Measurements from ENCODE around the gene ULK1. TPM values are rescaled to one million over a fixed set of nuclear protein-coding genes. Genes with fewer than 3 reads are reported as not detected.
"Not testable (repeated sequence)": the region's sequence is repeated elsewhere in the genome, so short reads cannot be mapped to it uniquely, and the experiment has no call there.

The ULK1 gene
- polyA plus RNA-seq, 1 donor from 2014 or later = 19.0 TPM

DNA sequence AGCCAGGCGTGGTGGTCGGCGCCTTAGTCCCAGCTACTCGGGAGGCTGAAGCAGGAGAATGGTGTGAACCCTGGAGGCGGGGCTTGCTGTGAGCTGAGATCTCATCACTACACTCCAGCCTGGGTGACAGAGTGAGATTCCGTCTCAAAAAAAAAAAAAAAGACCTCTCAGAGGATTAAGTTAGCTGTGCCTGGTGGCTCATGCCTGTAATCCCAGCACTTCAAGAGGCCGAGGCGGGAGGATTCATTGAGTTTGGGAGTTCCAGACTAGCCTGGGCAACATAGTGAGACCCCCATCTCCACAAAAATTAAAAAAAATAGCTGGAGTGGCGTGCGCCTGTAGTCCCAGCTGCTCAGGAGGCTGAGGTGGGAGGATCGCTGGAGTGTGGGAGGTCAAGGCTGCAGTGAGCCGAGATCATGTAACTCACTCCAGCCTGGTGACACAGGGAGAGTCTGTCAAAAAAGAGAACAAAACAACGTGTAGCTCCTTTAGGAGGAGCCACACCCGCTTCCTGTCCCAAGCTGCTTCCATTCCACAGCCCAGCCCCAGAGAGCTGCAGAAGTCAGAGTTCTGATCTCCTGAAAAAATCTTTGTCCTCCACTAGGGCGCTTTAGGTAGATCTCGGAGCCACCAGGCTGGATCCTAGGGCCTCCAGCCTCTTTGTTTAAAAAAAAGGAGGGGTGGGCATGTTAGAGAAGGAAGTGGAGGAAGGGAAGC lies 11.5 kb upstream of the ULK1 start:
- H2AFZ ChIP-seq (ENCODE audit: low read depth, low read length) = no peak overlapping the region
- no peaks in the 10 kb centered on the region for H3K79me2 ChIP-seq (replicated peaks; ENCODE audit: insufficient read depth, low read length)
- no peaks in the 10 kb centered on the region for H3K9me2 ChIP-seq (ENCODE audit: insufficient read depth, low read length)

DNA sequence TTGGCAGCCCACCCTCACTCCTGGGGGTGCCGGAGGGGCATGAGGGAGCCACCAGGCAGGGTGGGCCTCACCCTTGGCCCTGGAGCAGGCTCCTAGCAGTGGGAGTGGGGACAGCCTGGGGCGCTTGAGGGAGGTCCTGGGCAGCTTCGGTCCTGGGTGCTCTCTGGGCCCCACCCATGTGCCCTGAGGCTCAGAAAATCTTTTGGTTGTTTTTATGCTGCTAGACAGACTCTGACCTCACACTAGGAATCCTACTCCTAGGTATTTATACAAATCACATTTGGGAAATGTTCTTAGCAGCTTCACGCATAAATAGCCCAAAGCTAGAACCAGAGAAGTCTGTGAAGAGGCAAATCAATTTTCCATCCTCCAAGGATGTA lies 10.9 kb upstream of the ULK1 start:
- Histone ChIP-seq H3K4me2 (ENCODE audit: low read length) (no peak overlapping the region), H3K27ac (ENCODE audit: low read length) (no peak overlapping the region), H3F3A (ENCODE audit: insufficient read depth, low read length, poor library complexity, severe bottlenecking) (no peaks in the 10 kb centered on the region), H3K27me3 (ENCODE audit: insufficient read depth, low read depth, low read length) (no peaks in the 10 kb centered on the region), H2AFZ (ENCODE audit: low read depth, low read length) (no peak overlapping the region), H3K79me2 (replicated peaks; ENCODE audit: insufficient read depth, low read length) (no peaks in the 10 kb centered on the region), H3K4me3 (ENCODE audit: low read length) (no peak overlapping the region), H4K20me1 (ENCODE audit: insufficient read depth) (no peaks in the 10 kb centered on the region), H3K9me3 (ENCODE audit: low read length) (no peaks in the 10 kb centered on the region), H3K9me2 (ENCODE audit: insufficient read depth, low read length) (no peaks in the 10 kb centered on the region), H3K36me3 (ENCODE audit: insufficient read depth, low read length) (no peaks in the 10 kb centered on the region), H3K9ac (ENCODE audit: low read length) (no peak overlapping the region)
- TF ChIP-seq EZH2 (IDR thresholded peaks at IDR 0.05; ENCODE audit: borderline replicate concordance, insufficient read depth, low read length, poor library complexity, severe bottlenecking) = no peak
- TF ChIP-seq, protein P1, sequence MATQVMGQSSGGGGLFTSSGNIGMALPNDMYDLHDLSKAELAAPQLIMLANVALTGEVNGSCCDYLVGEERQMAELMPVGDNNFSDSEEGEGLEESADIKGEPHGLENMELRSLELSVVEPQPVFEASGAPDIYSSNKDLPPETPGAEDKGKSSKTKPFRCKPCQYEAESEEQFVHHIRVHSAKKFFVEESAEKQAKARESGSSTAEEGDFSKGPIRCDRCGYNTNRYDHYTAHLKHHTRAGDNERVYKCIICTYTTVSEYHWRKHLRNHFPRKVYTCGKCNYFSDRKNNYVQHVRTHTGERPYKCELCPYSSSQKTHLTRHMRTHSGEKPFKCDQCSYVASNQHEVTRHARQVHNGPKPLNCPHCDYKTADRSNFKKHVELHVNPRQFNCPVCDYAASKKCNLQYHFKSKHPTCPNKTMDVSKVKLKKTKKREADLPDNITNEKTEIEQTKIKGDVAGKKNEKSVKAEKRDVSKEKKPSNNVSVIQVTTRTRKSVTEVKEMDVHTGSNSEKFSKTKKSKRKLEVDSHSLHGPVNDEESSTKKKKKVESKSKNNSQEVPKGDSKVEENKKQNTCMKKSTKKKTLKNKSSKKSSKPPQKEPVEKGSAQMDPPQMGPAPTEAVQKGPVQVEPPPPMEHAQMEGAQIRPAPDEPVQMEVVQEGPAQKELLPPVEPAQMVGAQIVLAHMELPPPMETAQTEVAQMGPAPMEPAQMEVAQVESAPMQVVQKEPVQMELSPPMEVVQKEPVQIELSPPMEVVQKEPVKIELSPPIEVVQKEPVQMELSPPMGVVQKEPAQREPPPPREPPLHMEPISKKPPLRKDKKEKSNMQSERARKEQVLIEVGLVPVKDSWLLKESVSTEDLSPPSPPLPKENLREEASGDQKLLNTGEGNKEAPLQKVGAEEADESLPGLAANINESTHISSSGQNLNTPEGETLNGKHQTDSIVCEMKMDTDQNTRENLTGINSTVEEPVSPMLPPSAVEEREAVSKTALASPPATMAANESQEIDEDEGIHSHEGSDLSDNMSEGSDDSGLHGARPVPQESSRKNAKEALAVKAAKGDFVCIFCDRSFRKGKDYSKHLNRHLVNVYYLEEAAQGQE (IDR thresholded peaks at IDR 0.05; ENCODE audit: borderline replicate concordance) = no peak
- TF ChIP-seq EP300 (conservative IDR thresholded peaks at IDR 0.05; ENCODE audit: poor library complexity, severe bottlenecking) = no peak
- TF ChIP-seq POLR2AphosphoS5 (IDR thresholded peaks at IDR 0.05) = no peak
- no peak for TF ChIP-seq MXI1 (conservative IDR thresholded peaks at IDR 0.05; ENCODE audit: poor library complexity, severe bottlenecking)
- TF ChIP-seq RAD21 (conservative IDR thresholded peaks at IDR 0.05) = no peak
- no peak for TF ChIP-seq TAF1 (IDR thresholded peaks at IDR 0.05; ENCODE audit: low read depth)
- TF ChIP-seq, protein P2, sequence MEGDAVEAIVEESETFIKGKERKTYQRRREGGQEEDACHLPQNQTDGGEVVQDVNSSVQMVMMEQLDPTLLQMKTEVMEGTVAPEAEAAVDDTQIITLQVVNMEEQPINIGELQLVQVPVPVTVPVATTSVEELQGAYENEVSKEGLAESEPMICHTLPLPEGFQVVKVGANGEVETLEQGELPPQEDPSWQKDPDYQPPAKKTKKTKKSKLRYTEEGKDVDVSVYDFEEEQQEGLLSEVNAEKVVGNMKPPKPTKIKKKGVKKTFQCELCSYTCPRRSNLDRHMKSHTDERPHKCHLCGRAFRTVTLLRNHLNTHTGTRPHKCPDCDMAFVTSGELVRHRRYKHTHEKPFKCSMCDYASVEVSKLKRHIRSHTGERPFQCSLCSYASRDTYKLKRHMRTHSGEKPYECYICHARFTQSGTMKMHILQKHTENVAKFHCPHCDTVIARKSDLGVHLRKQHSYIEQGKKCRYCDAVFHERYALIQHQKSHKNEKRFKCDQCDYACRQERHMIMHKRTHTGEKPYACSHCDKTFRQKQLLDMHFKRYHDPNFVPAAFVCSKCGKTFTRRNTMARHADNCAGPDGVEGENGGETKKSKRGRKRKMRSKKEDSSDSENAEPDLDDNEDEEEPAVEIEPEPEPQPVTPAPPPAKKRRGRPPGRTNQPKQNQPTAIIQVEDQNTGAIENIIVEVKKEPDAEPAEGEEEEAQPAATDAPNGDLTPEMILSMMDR (IDR thresholded peaks at IDR 0.05; ENCODE audit: poor library complexity, severe bottlenecking) = no peak
- no peak for TF ChIP-seq SMC3 (conservative IDR thresholded peaks at IDR 0.05; ENCODE audit: poor library complexity)

More for the DNA sequence above, 11.5 kb upstream of the ULK1 start:
- Histone ChIP-seq H3K27me3 (ENCODE audit: insufficient read depth, low read depth, low read length) (no peaks in the 10 kb centered on the region), H3K9me3 (ENCODE audit: low read length) (no peaks in the 10 kb centered on the region), H3K4me3 (ENCODE audit: low read length) (no peak overlapping the region), H3K27ac (ENCODE audit: low read length) (no peak overlapping the region), H4K20me1 (ENCODE audit: insufficient read depth) (no peaks in the 10 kb centered on the region), H3F3A (ENCODE audit: insufficient read depth, low read length, poor library complexity, severe bottlenecking) (no peaks in the 10 kb centered on the region), H3K4me2 (ENCODE audit: low read length) (no peak overlapping the region), H3K36me3 (ENCODE audit: insufficient read depth, low read length) (no peaks in the 10 kb centered on the region), H3K9ac (ENCODE audit: low read length) (no peak overlapping the region)
- no peak for TF ChIP-seq POLR2AphosphoS5 (IDR thresholded peaks at IDR 0.05)
- TF ChIP-seq EP300 (conservative IDR thresholded peaks at IDR 0.05; ENCODE audit: poor library complexity, severe bottlenecking) = no peak
- TF ChIP-seq, protein P2 (IDR thresholded peaks at IDR 0.05; ENCODE audit: poor library complexity, severe bottlenecking) = no peak
- TF ChIP-seq MXI1 (conservative IDR thresholded peaks at IDR 0.05; ENCODE audit: poor library complexity, severe bottlenecking) = no peak
- no peak for TF ChIP-seq TAF1 (IDR thresholded peaks at IDR 0.05; ENCODE audit: low read depth)
- TF ChIP-seq, protein P1 (IDR thresholded peaks at IDR 0.05; ENCODE audit: borderline replicate concordance) = no peak
- no peak for TF ChIP-seq RAD21 (conservative IDR thresholded peaks at IDR 0.05)
- no peak for TF ChIP-seq EZH2 (IDR thresholded peaks at IDR 0.05; ENCODE audit: borderline replicate concordance, insufficient read depth, low read length, poor library complexity, severe bottlenecking)
- TF ChIP-seq SMC3 (conservative IDR thresholded peaks at IDR 0.05; ENCODE audit: poor library complexity) = no peak

DNA sequence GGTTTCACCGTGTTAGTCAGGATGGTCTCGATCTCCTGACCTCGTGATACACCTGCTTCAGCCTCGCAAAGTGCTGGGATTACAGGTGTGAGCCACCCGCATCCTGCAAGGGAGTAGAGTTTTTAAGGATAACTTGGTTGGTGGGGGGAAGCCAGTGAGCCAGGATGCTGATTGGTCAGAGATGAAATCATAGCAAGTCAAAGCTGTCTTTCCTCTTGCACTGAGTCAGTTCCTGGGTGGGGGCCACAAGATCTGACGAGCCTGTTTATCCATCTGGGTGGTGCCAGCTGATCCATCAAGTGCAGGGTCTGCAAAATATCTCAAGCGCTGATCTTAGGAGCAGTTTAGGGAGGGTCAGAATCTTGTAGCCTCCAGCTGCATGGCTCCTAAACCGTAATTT lies 9.3 kb upstream of the ULK1 start:
- H3K4me2 ChIP-seq (ENCODE audit: low read length); H3K36me3 ChIP-seq (ENCODE audit: insufficient read depth, low read length); H3F3A ChIP-seq (ENCODE audit: insufficient read depth, low read length, poor library complexity, severe bottlenecking); H3K9me2 ChIP-seq (ENCODE audit: insufficient read depth, low read length); H4K20me1 ChIP-seq (ENCODE audit: insufficient read depth); H3K4me3 ChIP-seq (ENCODE audit: low read length); H3K27me3 ChIP-seq (ENCODE audit: insufficient read depth, low read depth, low read length); H2AFZ ChIP-seq (ENCODE audit: low read depth, low read length); H3K9me3 ChIP-seq (ENCODE audit: low read length); H3K79me2 ChIP-seq (replicated peaks; ENCODE audit: insufficient read depth, low read length); H3K9ac ChIP-seq (ENCODE audit: low read length); H3K27ac ChIP-seq (ENCODE audit: low read length): not testable (repeated sequence)
